HG02763 (cell line): ENCODE results near the gene PRDM10.

ENCODE experiments used
- ATAC-seq: cut with Tn5 transposase; IDR thresholded peaks from one replicate; pipeline ENCODE4 v1.9.1; 2021; ENCODE audit warnings: mild to moderate bottlenecking, moderate library complexity; ENCODE audit not compliant: unreplicated experiment

The PRDM10 gene

DNA sequence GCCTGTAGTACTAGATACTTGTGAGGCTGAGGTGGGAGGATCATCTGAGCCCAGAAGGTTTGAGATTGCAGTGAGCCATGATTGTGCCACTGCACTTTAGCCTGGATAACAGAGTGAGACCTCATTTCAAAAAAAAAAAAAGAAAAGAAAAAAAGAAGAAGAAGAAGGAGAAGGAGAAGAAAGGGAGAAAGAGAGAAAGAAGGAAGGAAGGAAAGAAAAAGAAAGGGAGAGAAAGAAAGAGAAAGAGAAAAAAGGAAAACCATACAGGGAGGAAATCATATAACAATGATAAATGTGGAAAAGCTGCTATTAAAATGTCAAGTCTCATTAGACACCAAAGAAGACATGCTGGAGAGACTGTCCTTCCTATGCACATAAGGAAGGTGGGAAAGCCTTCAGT is 5.7 kb upstream of the PRDM10 start:
- no peak for ATAC-seq

DNA sequence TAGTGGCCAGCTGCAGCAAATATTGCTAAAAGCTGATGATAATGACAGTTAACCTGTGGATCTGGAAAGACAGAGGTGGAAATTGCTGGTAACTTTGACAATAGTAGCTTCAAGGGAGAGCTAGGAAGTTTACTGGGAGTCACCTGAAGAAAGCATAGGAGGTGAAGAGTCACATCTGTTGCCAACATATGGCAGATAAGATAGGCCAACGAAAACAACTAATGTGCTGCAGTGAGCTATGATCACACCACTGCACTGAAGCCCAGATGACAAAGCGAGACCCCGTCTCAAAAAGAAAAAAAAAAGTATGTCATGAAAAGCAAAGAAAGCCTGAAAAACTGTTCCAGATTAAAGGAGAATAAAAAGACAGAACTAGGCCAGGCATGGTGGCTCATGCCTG is 4.3 kb upstream of the PRDM10 start:
- no peak for ATAC-seq

DNA sequence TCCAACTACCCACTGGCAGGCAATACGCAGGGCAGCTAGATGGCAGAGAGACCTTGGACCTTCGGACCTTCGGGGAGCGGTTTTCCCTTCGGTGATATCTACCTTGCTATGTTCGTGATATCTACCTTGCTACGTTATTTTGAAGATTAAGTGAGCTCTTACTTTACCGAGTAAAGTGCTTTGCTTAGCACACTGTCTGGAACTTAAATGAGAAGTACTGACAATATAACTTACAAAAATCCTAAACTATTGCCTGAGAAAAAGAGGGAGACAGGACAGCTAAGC is 1.0 kb upstream of the PRDM10 start:
- ATAC-seq: peak; percentile 14

DNA sequence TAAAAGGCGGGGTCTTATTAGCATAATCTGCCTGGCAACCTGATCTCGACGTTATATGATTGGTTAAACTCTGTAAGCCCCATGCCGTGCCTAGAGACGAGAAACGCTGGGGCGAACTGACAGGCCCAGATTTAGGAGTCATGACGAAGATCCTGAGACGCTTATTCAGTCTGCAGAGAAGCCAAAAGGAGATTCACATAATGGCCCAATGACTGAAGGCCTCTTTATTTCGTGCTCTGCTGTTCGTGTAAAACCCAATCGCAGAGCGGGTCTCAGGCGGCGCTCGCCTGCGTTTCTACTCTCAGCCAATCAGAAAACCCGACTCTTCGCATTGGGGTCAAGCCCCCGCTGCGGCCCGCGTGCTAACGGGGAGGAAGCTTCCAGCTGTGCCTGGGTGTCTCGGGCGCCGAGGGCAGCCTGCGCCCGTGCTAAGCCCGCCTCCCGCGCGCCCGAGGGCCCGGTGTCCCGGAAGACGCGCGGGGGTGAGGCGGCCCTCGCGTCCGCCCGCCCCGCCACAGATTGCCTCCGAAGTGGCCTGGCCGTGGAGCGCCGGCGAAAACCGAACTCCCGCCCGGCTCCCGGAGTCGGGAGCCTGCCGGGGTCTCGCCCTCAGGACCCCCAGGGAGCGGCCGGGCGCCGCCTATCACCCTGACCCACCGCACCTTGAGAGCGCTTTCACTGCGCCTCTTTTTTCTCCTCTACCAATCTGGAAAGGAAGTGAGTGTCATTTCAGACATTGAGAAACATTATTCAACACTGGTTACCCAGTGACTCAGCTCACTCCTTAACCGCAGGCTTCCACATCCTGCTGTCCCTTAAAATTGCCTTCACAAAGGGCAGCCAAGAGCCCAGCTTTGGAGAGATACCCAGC is 446 bp upstream of the PRDM10 start:
- ATAC-seq: peak; percentile 78

DNA sequence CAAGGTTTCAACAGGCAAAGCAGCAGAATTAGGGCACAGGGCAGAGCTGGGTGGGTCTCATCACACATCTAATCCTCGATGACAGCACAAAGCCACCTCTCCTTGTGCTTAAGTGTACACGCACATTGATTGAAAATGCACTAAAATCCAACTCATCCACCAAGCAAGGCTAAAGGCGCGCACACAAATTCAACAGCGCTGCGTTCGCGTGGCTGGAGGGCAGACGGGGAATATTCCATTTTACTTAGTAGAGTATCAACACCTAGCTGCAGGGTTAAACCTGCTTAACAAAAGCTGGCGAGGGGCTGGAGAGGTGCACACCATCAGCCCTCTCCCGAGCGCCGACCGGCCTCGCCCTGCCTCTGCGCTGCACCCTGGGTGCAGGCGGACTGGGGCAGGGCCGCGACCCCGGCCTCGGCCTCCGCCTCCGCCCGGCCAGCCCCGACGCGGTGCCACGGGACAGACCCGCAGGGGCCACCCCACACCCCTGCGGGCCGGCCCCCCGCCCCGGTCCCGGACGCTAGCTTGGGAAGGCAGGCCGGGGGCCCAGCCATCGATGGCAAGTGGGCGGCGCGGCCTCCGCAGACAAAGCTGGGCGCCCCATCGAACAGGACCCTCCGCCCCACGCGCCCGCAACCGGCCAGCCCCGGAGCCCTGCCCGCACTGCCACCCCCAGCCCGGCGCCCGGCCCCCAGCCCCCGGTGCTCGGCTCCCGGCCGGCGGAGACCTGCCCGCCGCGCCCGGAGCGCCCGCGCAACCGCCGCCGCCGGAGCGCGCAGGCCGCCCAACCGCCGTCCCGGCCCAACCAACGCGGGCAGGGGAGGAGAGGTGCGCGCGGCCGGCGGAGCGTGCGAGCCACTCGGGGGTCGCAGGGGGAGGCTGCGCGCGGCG is 929 bp downstream of the PRDM10 start:
- peak; percentile 26 for ATAC-seq

DNA sequence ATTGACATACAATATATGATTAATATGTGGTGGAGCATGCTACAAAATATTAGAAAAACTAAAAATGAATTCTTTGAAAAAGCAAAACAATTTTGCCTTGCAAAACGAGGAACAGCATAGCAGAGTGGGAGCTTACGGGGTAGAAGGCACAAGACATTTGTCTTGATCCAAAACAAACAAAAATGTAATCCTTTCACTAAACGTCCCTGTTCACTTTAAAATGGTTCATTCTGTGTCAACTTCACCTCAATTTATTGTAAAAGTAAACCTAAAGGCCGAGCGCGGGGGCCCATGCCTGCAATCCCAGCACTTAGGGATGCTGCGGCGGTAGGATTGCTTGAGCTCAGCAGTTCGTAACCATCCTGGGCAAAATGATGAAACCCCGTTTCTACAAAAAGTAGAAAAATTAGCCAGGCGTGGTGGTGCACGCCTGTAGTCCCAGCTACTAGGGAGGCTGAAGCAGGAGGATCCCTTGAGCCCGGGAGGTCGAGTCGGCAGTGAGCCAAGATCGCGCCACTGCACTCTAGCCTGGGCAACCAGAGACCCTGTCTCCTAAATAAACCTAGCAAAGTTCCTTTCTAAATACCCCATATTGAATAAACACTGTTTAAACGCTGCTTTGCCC is 2.0 kb downstream of the PRDM10 start:
- no peak for ATAC-seq

DNA sequence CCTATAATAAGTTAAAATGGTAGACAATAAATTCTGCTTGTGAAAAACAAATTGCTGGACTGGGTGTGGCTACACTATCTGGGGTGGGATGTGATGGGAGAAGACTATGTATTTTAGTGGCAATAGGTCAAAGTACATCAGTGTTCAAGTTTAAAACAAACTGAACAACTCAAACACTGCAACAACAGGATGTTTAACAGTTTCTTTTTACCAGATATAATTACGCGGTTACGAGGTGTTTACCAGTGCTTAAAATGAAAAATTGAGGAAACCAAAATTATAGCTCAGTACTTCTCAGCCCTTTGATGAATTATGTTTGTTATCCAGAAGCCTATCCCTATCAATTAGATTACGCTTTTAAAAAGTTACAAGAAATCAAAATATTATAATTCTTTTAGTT is 3.2 kb downstream of the PRDM10 start:
- ATAC-seq: no peak

DNA sequence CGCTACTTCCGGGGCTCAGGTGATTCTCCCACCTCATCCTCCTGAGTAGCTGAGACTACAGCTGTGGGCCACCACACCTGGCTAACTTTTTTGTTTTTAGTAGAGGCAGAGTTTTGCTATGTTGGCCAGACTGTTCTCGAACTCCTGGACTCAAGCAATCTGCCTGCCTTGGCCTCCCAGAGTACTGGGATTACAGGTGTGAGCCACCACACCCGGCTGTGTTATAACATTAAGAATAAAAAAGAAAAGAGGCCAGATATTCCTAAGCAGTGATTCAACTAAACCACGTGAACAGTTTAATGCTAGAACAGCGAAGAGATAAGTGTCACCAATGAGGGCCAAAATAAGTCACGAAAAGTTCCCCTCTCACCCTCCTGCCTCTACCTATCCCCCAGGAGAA is 3.7 kb downstream of the PRDM10 start:
- no peak for ATAC-seq

DNA sequence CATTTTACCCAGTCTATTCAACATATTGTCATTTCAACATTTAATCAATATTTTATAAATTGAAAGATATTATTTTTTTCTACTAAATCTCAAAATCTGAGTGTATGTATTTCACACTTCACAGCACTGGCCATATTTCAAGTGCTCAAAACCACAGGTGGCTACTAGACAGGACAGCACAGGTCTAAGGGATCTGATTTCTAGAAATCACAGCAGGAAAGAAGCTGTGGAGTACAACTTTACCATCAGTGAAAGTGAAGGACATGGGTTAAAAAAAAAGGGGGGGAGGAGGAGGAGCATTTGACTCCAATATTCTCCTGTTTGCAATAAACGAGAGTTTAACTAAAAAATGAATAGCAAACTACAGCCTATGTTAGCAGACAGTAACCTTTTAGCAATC is 4.5 kb downstream of the PRDM10 start:
- ATAC-seq: no peak

DNA sequence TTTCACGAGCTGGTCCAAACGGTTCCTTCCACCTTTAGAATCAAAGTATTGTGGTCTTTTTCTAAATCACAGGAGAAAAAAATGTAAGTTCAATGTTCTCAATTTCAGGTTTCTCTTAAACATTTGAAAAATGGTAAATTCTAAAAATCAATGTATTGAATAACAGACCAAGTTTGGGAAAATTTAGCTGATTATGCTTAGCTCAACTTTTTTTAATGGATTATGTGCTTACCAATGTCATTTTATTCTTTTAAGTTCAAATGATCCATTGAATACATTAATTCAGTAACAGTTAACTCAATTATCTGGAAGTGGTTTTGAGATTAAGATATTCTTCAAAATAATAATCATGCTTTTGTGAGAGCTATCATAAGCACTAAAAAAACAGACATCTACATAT is 5.1 kb downstream of the PRDM10 start:
- ATAC-seq: no peak

DNA sequence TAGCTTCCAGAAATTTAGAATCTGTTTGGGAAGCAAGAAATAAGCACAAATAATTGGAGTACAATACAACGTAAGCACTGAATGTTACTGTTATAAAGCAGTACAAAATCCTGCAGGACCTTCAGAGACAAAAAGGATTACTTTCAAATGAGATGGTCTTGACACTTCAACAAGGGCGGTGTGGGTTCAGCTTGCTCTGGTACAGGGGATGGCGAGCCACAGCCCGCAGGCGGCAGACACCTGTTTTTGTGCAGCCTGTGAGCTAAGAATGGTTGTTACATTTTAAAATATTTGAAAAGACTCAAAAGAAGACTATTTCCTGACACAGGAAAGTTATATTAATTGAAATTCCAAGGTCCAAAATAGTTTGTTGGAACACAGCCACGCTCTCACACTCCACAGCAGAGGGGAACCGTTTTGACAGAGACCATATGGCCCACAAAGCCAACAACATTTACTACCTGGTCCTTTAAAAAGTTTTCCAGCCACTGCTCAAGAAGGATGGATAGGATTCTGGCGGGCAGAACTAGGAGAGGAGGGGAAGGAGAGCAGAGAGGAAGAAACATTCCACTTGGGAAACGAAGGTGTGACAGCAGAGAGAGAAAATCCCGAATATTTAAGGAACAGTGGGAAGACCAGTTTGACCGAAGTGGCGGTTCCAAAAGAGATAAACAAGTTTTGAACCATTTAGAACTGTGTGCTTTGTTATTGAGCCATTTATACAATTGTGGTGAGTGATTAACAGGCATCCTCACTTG is 6.3 kb downstream of the PRDM10 start:
- ATAC-seq: no peak

DNA sequence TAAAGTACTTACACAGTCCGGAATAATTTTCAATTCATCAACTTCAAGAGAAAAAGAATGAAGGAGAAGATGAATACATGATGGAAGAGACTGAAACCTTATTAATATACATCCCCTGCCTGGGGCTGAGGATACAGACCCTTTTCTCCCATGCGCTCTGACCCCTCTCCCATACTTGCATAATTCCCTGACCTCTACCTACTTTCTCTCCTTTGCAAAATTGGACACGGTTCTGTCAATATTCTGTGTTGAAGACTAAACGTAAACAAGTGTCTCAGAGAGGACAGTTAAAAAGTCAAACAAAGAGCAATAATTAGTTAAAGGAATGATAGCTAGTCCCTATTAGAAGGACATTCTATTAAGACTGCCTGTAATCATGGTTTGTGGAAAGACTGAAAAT is 7.5 kb downstream of the PRDM10 start:
- ATAC-seq: no peak

DNA sequence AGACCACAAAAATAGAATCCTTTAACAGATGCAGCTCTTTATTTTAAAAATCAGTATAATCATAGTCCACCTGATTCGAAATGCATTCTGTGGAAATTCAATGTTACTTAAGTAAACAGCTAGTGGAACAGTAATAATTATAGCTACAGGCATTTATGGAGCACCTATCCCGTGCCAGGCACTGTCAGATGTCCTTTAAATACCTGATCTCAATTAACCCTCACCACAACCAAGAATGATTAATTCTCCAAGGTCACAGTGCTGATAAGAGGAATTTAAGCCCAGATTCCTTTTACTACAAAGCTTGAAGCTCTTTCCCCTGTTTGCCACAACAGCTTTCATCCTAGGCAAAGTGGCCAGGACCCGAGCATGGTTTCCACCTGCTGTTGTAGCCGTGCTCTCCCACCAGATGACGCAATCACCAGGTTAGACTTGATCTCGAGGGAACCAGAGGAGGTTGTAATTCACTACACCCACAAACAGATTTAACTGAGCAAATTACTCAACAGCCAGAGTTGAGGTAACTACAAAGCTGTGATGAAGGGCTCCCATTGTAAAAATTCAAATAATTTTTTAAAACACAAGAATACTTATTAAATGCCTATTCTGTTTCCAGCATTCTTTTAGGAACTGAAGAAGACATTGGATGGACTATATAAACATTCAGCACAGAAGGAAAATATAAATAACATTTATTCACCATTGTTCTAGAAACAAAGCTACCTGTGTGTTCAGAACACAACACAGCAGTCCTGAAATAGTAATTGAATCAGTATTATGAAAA is 10.3 kb downstream of the PRDM10 start:
- ATAC-seq: no peak

DNA sequence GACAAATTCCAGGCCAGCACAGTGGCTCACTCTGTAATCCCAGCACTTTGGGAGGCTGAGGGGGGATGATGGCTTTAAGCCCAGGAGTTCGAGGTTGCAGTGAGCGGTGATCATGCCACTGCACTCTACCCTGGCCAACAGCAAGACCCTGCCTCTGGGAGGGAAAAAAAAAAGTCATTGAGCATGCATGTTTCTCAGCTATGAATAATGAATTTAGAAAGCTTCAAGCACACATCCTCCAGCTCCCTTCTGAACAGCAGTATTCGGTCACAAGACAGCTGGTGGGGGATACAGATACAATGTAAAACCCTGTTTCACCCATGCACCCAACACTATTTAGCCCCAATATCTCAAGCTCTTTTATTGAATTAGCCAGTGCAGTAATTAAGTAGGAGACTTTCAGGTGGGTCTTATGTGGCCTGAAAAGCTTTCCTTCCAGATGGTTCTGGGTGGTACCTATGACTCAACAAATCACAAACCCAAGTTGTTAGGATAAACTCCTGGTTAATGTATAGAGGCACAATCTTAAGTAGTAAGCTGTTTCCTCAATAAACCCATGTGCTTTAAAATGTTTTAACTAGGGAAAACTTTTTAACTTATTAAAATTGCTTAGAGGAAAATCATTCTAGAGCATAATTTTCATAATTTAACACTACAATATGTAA is 13.4 kb downstream of the PRDM10 start:
- ATAC-seq: no peak

DNA sequence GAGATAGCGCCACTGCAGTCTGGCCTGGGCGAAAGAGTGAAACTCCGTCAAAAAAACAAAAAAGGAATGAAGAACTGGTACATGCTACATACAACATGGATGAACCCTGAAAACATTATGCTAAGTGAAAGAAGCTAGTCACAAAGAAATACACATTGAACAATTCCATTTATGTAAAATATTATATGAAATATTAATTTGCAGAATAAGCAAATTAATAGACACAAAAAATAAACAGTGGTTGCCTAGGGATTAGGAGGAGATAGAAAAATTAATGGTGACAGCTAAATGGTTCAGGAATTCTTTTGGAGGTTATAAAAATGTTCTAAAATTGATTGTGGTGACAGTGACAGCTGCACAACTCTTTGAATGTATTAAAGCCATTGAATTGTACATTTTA is 14.7 kb downstream of the PRDM10 start:
- no peak for ATAC-seq

DNA sequence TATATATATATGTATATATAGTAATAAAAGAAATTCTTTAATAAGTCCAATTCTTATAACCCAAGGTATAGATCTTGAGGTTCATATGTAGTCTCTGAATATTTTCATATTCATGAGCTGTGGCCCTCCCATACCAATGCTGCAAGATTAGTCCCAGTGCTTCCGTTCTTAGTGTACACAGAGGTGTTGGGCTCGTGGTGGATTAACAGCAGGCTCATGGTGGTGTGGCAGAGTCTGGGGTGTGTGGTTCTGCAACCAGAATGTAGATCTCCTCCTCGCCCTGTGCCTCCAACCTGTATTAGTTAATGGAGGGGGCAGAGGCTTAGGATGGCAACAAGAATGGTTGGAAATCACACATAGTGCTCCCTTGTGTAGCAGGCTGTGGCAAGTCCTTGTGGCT is 16.8 kb downstream of the PRDM10 start:
- ATAC-seq: no peak

DNA sequence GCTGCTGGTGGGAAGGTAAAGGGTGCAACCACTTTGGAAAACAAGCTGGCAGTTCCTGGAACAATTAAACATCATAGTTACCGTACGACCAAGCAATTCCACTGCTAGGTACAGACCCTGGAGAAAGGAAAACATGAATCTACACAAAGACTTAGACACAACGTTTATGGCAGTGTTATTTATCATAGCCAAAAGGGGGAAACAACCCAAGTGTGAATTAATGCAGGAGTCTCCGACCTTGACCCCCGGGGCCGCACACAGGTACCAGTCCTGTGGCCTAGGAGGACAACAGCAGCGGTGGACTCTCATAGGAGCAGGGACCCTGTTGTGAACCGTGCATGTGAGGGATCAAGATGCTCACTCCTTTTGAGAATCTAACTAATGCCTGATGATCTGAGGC is 22.5 kb downstream of the PRDM10 start:
- ATAC-seq: no peak

DNA sequence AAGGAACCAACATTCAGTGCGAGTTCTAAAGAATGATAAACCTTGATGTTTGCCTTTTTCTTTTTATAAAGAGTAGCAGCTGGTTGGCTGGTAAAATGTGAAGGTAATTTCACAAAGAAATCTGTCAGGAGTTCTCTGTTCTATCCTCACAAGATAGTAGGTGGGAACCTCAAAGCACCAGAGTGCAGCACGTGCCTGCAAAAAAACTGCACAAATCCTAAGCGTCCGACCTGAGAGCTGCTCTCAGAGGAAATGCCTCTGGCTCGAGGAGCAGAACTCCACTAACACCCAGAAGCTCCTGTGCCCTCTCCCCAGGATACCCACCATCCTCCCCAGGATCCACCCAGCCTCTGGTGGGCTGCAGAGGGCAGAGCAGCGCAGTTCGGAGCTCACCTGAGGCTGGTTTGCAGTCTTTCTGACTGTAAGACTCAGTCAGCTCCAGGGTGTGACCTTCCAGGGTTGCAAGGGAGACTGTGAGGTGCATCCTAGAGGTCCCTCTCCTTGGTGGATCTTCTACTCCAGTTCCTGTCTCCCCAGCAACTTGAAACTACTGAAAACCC is 23.5 kb downstream of the PRDM10 start:
- ATAC-seq: no peak

DNA sequence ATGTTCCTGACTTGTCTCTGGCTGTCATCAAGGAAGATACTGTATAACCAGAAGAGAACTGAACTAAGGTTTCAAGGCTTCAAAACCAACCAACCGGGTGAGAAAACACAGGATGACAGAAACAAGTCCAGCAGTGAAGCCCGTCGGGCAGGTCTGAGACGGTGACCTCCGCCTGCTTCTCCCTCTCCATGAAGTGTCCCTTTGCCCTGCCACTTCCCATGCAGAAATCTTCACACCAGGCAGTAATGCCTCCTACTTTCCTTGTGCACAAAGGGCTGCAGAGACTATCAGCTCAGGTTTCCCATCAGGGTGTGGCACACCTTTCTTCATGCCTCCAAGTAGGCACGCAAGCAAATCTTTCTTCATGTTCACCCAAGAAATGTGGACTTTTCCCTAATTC is 24.2 kb downstream of the PRDM10 start:
- ATAC-seq: no peak

DNA sequence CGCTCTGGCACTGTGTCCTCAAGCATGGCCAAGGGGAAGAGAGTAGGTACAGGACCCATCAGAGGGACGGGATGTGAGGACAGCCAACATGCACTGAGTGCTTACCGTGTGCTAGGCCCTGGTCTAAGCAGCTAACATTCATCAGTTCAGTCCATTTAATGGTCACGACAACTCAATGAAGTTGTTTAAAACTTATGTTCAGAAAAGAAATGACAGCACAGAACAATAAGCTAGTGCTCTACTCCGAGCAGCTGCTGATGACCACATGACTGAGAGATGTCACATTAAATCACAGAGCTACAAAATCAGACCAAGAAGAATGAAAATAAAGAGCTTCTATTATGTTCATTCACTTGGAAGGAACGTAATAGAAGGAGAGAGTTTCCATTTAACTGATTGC is 26.3 kb downstream of the PRDM10 start:
- ATAC-seq: no peak
